Endothelial cell of umbilical vein (primary cell): Measurements from ENCODE around the gene HID1. TPM values are rescaled to one million over a fixed set of nuclear protein-coding genes. Genes with fewer than 3 reads are reported as not detected.

Experiments used
- BruUV-seq: library from RNA; stranded (reverse); fragments of 400-500 nt; replicated peaks from 2 replicates; lab custom pipeline; 2021; lab: Mats Ljungman, UMichigan
- CTCF ChIA-PET: fragments of 300-600, 350-600 bp; sonication (Branson Sonifier 250); formaldehyde crosslinking; loops from one replicate; lab custom pipeline; 2021; ENCODE audit warnings: antibody characterized with exemption, inconsistent platforms; lab: Charles Lee
- POLR2A ChIA-PET: fragments of 300-600, 350-600 bp; sonication (Branson Sonifier 250); formaldehyde crosslinking; loops from one replicate; lab custom pipeline; 2021; ENCODE audit warnings: antibody characterized with exemption, inconsistent platforms; lab: Charles Lee
- DNase-seq: peaks from one replicate; pipeline ENCODE4 v3.0.0-alpha.2; 2011; ENCODE audit warnings: low read depth, low spot score
- FAIRE-seq: peaks from 2 replicates; lab custom pipeline; 2011; peaks lifted over from hg19 to GRCh38; lab: Jason Lieb, UNC
- H2AFZ ChIP-seq: 2 replicates; pipeline ENCODE4 v1.6.0; 2012; ENCODE audit warnings: low read depth, low read length, control low read depth, inconsistent platforms
- H3K27ac ChIP-seq: 2 replicates; pipeline ENCODE4 v1.5.1; 2011; ENCODE audit warnings: low read depth, mild to moderate bottlenecking, control low read depth, low read length, moderate library complexity; ENCODE audit not compliant: insufficient read depth
- H3K27me3 ChIP-seq, 2 experiments: 2 replicates each; pipeline versions ENCODE4 v1.6.0 to v1.6.1; 2011; ENCODE audit warnings: low read length in 2 of 2, mixed read lengths in 1 of 2; ENCODE audit not compliant: control insufficient read depth in 2 of 2, insufficient read depth in 2 of 2
- H3K36me3 ChIP-seq, 2 experiments: 2 replicates in 1 of 2; 3 replicates in 1 of 2; pipeline ENCODE4 v1.5.1; 2011; ENCODE audit warnings: low read length in 2 of 2, mild to moderate bottlenecking in 1 of 2, moderate library complexity in 1 of 2; ENCODE audit not compliant: control insufficient read depth in 2 of 2, insufficient read depth in 2 of 2; ENCODE audit errors: extremely low read depth in 1 of 2
- H3K4me1 ChIP-seq: 3 replicates; pipeline ENCODE4 v1.5.1; 2011; ENCODE audit warnings: mild to moderate bottlenecking, low read length; ENCODE audit not compliant: control insufficient read depth, insufficient read depth; ENCODE audit errors: extremely low read depth
- H3K4me2 ChIP-seq: 2 replicates; pipeline ENCODE4 v1.6.1; 2011; ENCODE audit warnings: low read length, control low read depth, mixed read lengths; ENCODE audit not compliant: insufficient read depth
- H3K4me3 ChIP-seq, 3 experiments: fragments of 200-600 bp in 1 of 3; sonication (generic), shearing (Covaris generic) in 1 of 3; replicated peaks in 1 of 3; 2 replicates each; pipeline ENCODE4 v1.5.1; 2011 to 2016; ENCODE audit warnings: control low read depth in 3 of 3, low read length in 3 of 3, mild to moderate bottlenecking in 2 of 3, inconsistent platforms in 1 of 3, low read depth in 1 of 3, moderate library complexity in 1 of 3; ENCODE audit not compliant: insufficient read depth in 1 of 3
- H3K79me2 ChIP-seq: 2 replicates; pipeline ENCODE4 v1.6.0; 2012; ENCODE audit warnings: low read length, inconsistent platforms; ENCODE audit not compliant: control insufficient read depth, insufficient read depth
- H3K9ac ChIP-seq: replicated peaks from 2 replicates; pipeline ENCODE3; 2011; ENCODE audit warnings: low read length, control low read depth; ENCODE audit not compliant: insufficient read depth; ENCODE audit errors: extremely low read depth
- H3K9me1 ChIP-seq: replicated peaks from 3 replicates; pipeline ENCODE4 v1.6.0; 2011; ENCODE audit warnings: mild to moderate bottlenecking, low read length; ENCODE audit not compliant: control insufficient read depth, insufficient read depth; ENCODE audit errors: extremely low read depth
- H3K9me3 ChIP-seq: replicated peaks from 2 replicates; pipeline ENCODE4 v1.5.1; 2012; ENCODE audit warnings: low read length, inconsistent platforms; ENCODE audit not compliant: control insufficient read depth, insufficient read depth
- H4K20me1 ChIP-seq: replicated peaks from 2 replicates; pipeline ENCODE3; 2011; ENCODE audit warnings: mild to moderate bottlenecking, low read length; ENCODE audit not compliant: control insufficient read depth, insufficient read depth; ENCODE audit errors: extremely low read depth
- EZH2 ChIP-seq: IDR thresholded peaks from 2 replicates; pipeline ENCODE4 v1.6.1; 2012; ENCODE audit warnings: borderline replicate concordance, low read depth, mild to moderate bottlenecking, moderate library complexity, low read length, inconsistent platforms; ENCODE audit not compliant: severe bottlenecking
- FOS ChIP-seq: IDR thresholded peaks from 2 replicates; pipeline ENCODE4 v1.6.1; 2011; ENCODE audit warnings: mild to moderate bottlenecking, low read length, moderate library complexity, borderline replicate concordance; ENCODE audit not compliant: insufficient read depth
- GATA2 ChIP-seq: IDR thresholded peaks from 2 replicates; pipeline ENCODE4 v1.7.0; 2011; ENCODE audit warnings: low read depth, mild to moderate bottlenecking, moderate library complexity, mixed read lengths, low read length; ENCODE audit not compliant: insufficient read length, insufficient read depth
- JUN ChIP-seq: IDR thresholded peaks from 2 replicates; pipeline ENCODE4 v1.6.1; 2011; ENCODE audit warnings: borderline replicate concordance, low read depth; ENCODE audit not compliant: insufficient read length, insufficient read depth
- MAX ChIP-seq: IDR thresholded peaks from 2 replicates; pipeline ENCODE4 v1.6.1; 2011; ENCODE audit not compliant: insufficient read depth, insufficient read length
- MYC ChIP-seq: IDR thresholded peaks from one replicate; pipeline ENCODE4 v1.6.1; 2011; ENCODE audit warnings: mild to moderate bottlenecking, low read depth, low read length
- POLR2A ChIP-seq: IDR thresholded peaks from 2 replicates; pipeline ENCODE4 v1.6.1; 2012; ENCODE audit warnings: low read depth, mild to moderate bottlenecking, control low read depth, low read length
- POLR2AphosphoS5 ChIP-seq: IDR thresholded peaks from 2 replicates; pipeline ENCODE4 v1.6.1; 2012; ENCODE audit warnings: low read depth, mild to moderate bottlenecking, control low read depth, low read length, moderate library complexity; ENCODE audit not compliant: insufficient read depth
- dilution Hi-C: fragments of 300-500 bp; cut with MboI; formaldehyde crosslinking; loops from one replicate; pipeline ENCODE4 v1.15.0; 2019; ENCODE audit warnings: low sequenced_read_pairs; ENCODE audit not compliant: extremely low pct_ligation_motif_present
- intact Hi-C: fragments of 100-400 bp; cut with micrococcal nuclease; formaldehyde crosslinking; loops from one replicate; pipeline ENCODE4 v1.10.0; 2022
- polyA plus RNA-seq, 4 experiments: library from polyadenylated mRNA; depleted of rRNA in 3 of 4; stranded (reverse) in 3 of 4; unstranded in 1 of 4; fragments of >200 nt; gene quantifications; 2 replicates each; pipeline versions ENCODE4 v1.2.1 to v1.2.3, GENCODE V29; 2011 to 2012; ENCODE audit warnings: missing spikeins in 1 of 4
- total RNA-seq: library from RNA; stranded (reverse); gene quantifications from 2 replicates; pipeline ENCODE4 v1.2.3, GENCODE V29; 2021
- TF ChIP-seq, protein P1 (sequence below), 2 donors: IDR thresholded peaks; 1 replicate in 1 of 2; 2 replicates in 1 of 2; pipeline ENCODE4 v1.5.1; 2011; ENCODE audit warnings: low read length in 2 of 2, mild to moderate bottlenecking in 2 of 2, moderate library complexity in 2 of 2, control low read depth in 1 of 2, inconsistent platforms in 1 of 2, low read depth in 1 of 2; ENCODE audit not compliant: insufficient read depth in 1 of 2; ENCODE audit errors: extremely low read depth in 1 of 2

HID1 gene
- total and polyA plus RNA-seq, 2 donors (not counting 3 experiments of a cell fraction or from before 2014, with no cell fraction given) = 41.4 to 53.3 TPM

DNA sequence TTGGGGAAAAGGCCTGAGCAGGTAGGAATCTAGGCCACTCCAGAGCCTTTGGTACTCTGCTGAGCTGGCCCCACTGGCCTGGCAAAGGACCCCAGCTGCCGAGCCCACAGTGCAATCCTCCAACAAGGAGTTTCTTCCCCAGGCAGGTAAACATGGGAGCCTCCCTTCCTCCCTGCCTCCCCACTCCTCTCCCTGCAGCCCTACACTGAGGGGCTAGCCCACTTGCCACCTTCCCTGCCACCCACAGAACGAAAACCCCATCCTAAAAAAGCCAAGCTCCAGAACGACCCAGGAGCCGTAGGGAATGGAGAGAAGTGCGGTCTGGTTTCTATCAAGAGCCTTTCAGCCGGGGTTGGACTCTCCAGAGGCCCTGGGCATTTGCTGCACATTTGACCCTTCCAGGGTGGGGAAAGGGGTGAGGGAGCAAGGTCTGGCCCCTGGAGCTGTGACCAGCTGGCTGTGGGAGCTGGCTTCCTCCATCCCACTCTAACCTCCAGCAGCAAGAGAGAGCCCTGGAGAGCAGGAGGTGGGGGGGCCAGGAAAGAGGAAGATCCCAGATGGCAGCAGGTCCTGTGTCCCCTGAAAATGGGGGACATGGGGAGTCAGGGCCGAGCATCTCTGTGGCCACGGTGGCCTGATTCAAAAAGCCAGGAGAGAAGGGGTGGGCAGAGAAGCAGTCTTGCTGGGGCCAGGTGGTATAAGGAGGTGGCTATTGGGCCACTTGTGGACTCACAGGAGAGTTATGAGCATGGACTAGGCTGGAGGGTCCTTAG, 1.3 kb downstream of the HID1 start:
- H2AFZ ChIP-seq = peak overlapping the region; percentile 77
- dilution Hi-C loops = no loop called here
- FAIRE-seq = no peak
- H3K27ac ChIP-seq = no peak overlapping the region
- H3K4me1 ChIP-seq = peaks cover 17% of the 10 kb centered on the region
- peak overlapping the region in 2 of 3 experiments; percentile 38 to 89 for H3K4me3 ChIP-seq
- H3K27me3 ChIP-seq = peaks cover 5% of the 10 kb centered on the region in 2 experiments
- no peaks in the 10 kb centered on the region for H4K20me1 ChIP-seq
- DNase-seq = no peak
- no peaks in the 10 kb centered on the region for H3K79me2 ChIP-seq
- no peaks in the 10 kb centered on the region for H3K9me3 ChIP-seq
- ChIA-PET CTCF (interaction anchor here (1.1 to 6.9 kb wide), 9 partner anchors 9 to 230 kb away, joined by 3 to 63 read pairs (median 6); partner anchors contain the start of gene MRPL58), POLR2A (interaction anchor here (1.3 to 2.0 kb wide), 3 partner anchors 10 to 98 kb away, joined by 4 to 8 read pairs (median 8); partner anchors contain the start of genes CDR2L and FDXR)
- peak overlapping the region; percentile 6 for H3K4me2 ChIP-seq
- intact Hi-C loops = no loop called here
- BruUV-seq = no TSS peak
- no peak overlapping the region for H3K9ac ChIP-seq
- TF ChIP-seq, protein P1, sequence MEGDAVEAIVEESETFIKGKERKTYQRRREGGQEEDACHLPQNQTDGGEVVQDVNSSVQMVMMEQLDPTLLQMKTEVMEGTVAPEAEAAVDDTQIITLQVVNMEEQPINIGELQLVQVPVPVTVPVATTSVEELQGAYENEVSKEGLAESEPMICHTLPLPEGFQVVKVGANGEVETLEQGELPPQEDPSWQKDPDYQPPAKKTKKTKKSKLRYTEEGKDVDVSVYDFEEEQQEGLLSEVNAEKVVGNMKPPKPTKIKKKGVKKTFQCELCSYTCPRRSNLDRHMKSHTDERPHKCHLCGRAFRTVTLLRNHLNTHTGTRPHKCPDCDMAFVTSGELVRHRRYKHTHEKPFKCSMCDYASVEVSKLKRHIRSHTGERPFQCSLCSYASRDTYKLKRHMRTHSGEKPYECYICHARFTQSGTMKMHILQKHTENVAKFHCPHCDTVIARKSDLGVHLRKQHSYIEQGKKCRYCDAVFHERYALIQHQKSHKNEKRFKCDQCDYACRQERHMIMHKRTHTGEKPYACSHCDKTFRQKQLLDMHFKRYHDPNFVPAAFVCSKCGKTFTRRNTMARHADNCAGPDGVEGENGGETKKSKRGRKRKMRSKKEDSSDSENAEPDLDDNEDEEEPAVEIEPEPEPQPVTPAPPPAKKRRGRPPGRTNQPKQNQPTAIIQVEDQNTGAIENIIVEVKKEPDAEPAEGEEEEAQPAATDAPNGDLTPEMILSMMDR (IDR thresholded peaks at IDR 0.05; ENCODE audit: extremely low read depth in 1 of 2, insufficient read depth in 1 of 2, low read depth in 1 of 2, low read length in 2 of 2) = no peak
- no peak for TF ChIP-seq POLR2AphosphoS5
- H3K36me3 ChIP-seq = no peaks in the 10 kb centered on the region
- H3K9me1 ChIP-seq = no peaks in the 10 kb centered on the region

- Histone ChIP-seq H3K79me2 (no peaks in the 10 kb centered on the region), H2AFZ (no peak overlapping the region), H3K4me2 (no peak overlapping the region), H3K36me3 (no peaks in the 10 kb centered on the region), H3K4me3 (no peak overlapping the region), H3K9ac (no peak overlapping the region), H3K9me1 (no peaks in the 10 kb centered on the region), H3K27me3 (peaks cover 5% of the 10 kb centered on the region in 2 experiments), H3K9me3 (no peaks in the 10 kb centered on the region), H3K4me1 (peaks cover 17% of the 10 kb centered on the region), H4K20me1 (no peaks in the 10 kb centered on the region), H3K27ac (no peak overlapping the region)
- peak; percentile 24 for DNase-seq
- intact Hi-C loops = no loop called here
- no peak for TF ChIP-seq MYC
- TF ChIP-seq JUN = no peak
- no peak for TF ChIP-seq GATA2
- no peak for TF ChIP-seq POLR2AphosphoS5
- TF ChIP-seq, protein P1 (IDR thresholded peaks at IDR 0.05; ENCODE audit: extremely low read depth in 1 of 2, insufficient read depth in 1 of 2, low read depth in 1 of 2, low read length in 2 of 2) = no peak
- TF ChIP-seq FOS = no peak
- TF ChIP-seq MAX = no peak
- no peak for TF ChIP-seq POLR2A
- TF ChIP-seq EZH2 = no peak
- dilution Hi-C loops = no loop called here
- BruUV-seq = no TSS peak
- ChIA-PET CTCF (interaction anchor here (6.9 kb wide), 1 partner anchor 9 kb away, joined by 63 read pairs; no protein-coding TSS in a partner anchor), POLR2A (no interaction called here)
- peak; percentile 80 for FAIRE-seq
These were observed 2.2 kb downstream of the HID1 start for GRCh38 chr17:74970395-74970794.
